ENCODE measurements around the gene NDUFAF5.
A peak's percentile ranks its signal among the peaks of the same experiment; 100 is the strongest.

DNA sequence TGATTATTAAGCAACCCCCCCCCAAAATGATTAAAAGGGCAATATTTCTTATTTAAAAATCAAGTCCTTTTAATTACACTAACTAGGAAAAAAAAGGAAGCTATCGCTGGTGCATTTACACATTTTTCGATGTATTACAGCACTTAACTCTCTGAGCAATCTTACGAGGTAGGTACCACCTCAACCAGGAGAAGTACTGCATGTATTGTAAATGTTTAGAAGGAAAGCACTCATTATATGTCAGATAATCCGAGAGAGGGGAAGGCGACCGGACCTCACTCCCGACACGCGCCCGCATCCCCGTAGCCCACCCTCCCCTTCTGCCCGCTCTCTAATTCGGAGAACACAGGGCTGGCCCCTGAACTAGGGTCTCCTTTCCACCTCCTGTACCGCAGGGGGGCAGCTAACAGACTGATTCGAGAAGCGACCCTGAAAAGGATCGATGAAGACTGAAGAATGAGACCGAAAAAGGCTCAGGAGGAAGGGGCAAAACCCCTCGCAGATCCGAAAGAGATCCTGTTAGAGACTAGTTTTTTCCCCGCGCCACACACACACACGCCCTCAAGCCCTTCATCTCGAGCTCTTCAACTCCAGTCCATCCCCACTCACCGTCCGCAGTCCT, 446 bp upstream of the NDUFAF5 start:
- TF ChIP-seq, protein P1, sequence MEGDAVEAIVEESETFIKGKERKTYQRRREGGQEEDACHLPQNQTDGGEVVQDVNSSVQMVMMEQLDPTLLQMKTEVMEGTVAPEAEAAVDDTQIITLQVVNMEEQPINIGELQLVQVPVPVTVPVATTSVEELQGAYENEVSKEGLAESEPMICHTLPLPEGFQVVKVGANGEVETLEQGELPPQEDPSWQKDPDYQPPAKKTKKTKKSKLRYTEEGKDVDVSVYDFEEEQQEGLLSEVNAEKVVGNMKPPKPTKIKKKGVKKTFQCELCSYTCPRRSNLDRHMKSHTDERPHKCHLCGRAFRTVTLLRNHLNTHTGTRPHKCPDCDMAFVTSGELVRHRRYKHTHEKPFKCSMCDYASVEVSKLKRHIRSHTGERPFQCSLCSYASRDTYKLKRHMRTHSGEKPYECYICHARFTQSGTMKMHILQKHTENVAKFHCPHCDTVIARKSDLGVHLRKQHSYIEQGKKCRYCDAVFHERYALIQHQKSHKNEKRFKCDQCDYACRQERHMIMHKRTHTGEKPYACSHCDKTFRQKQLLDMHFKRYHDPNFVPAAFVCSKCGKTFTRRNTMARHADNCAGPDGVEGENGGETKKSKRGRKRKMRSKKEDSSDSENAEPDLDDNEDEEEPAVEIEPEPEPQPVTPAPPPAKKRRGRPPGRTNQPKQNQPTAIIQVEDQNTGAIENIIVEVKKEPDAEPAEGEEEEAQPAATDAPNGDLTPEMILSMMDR (IDR thresholded peaks at IDR 0.05; ENCODE audit: insufficient read depth, low read length) = no peak
- TF ChIP-seq POLR2AphosphoS5 (IDR thresholded peaks at IDR 0.05; ENCODE audit: low read depth) (peak; percentile 90), GABPA (IDR thresholded peaks at IDR 0.05; ENCODE audit: low read depth) (no peak)
- TF ChIP-seq, protein P2, sequence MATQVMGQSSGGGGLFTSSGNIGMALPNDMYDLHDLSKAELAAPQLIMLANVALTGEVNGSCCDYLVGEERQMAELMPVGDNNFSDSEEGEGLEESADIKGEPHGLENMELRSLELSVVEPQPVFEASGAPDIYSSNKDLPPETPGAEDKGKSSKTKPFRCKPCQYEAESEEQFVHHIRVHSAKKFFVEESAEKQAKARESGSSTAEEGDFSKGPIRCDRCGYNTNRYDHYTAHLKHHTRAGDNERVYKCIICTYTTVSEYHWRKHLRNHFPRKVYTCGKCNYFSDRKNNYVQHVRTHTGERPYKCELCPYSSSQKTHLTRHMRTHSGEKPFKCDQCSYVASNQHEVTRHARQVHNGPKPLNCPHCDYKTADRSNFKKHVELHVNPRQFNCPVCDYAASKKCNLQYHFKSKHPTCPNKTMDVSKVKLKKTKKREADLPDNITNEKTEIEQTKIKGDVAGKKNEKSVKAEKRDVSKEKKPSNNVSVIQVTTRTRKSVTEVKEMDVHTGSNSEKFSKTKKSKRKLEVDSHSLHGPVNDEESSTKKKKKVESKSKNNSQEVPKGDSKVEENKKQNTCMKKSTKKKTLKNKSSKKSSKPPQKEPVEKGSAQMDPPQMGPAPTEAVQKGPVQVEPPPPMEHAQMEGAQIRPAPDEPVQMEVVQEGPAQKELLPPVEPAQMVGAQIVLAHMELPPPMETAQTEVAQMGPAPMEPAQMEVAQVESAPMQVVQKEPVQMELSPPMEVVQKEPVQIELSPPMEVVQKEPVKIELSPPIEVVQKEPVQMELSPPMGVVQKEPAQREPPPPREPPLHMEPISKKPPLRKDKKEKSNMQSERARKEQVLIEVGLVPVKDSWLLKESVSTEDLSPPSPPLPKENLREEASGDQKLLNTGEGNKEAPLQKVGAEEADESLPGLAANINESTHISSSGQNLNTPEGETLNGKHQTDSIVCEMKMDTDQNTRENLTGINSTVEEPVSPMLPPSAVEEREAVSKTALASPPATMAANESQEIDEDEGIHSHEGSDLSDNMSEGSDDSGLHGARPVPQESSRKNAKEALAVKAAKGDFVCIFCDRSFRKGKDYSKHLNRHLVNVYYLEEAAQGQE (IDR thresholded peaks at IDR 0.05; ENCODE audit: insufficient replicate concordance, low read depth) = no peak

All from HL-60 (cell line).